ENCODE data around the gene WDR6. TPM values are rescaled to one million over a fixed set of nuclear protein-coding genes. Genes with fewer than 3 reads are reported as not detected.

The WDR6 gene
- polyA plus RNA-seq, 1 experiment: 164 TPM

DNA sequence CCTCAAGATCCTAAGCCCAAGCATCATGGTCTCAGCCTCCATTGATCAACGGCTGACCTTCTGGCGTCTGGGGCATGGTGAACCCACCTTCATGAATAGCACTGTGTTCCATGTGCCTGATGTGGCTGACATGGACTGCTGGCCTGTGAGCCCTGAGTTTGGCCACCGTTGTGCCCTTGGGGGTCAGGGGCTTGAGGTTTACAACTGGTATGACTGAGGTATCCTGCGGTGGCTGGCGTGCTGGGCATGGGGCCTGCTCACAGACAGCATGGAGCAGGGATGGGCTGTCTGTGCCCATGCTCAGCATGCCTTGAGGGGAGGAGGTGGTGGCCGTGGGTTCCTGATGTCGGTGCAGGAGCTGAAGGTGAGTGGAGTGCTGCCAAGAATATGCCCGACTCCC is 7.9 kb downstream of the WDR6 start:
- Histone ChIP-seq H3K4me3 (ENCODE audit: low read depth, low read length) (no peak overlapping the region), H3K27me3 (ENCODE audit: control insufficient read depth, insufficient read depth, low read length) (no peaks in the 10 kb centered on the region), H3K36me3 (ENCODE audit: control insufficient read depth, insufficient read depth, low read length) (peaks cover 40% of the 10 kb centered on the region)
- DNase-seq (ENCODE audit: low read depth): no peak
- POLR2A ChIA-PET: no interaction called here
- CTCF ChIA-PET: interaction anchor here (0.7 to 1.5 kb wide), 2 partner anchors 27 to 82 kb away, joined by 3 to 7 read pairs; no protein-coding TSS in a partner anchor
- TF ChIP-seq, protein P1, sequence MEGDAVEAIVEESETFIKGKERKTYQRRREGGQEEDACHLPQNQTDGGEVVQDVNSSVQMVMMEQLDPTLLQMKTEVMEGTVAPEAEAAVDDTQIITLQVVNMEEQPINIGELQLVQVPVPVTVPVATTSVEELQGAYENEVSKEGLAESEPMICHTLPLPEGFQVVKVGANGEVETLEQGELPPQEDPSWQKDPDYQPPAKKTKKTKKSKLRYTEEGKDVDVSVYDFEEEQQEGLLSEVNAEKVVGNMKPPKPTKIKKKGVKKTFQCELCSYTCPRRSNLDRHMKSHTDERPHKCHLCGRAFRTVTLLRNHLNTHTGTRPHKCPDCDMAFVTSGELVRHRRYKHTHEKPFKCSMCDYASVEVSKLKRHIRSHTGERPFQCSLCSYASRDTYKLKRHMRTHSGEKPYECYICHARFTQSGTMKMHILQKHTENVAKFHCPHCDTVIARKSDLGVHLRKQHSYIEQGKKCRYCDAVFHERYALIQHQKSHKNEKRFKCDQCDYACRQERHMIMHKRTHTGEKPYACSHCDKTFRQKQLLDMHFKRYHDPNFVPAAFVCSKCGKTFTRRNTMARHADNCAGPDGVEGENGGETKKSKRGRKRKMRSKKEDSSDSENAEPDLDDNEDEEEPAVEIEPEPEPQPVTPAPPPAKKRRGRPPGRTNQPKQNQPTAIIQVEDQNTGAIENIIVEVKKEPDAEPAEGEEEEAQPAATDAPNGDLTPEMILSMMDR (IDR thresholded peaks at IDR 0.05; ENCODE audit: insufficient read depth, low read depth, low read length): no peak

DNA sequence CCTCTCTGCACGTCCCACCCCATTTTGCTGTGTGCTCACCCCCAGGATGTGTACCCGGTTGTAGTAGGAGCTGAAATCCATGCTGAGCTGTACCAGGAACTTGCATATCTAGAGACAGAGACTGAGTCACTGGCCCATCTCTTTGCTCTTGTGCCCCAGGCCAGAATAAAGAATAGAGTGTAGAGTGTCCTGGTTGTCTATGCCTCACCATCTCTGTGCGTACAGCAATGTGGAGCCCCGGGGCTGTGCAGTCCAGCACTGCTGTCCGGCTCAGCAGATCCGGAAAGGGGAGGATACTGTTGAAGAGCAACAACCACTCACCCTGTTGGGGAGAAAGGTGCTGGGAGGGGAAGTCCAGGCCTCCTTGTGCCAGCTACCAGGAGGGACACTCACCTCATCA is 8.6 kb downstream of the WDR6 start:
- Histone ChIP-seq H3K4me3 (ENCODE audit: low read depth, low read length) (no peak overlapping the region), H3K27me3 (ENCODE audit: control insufficient read depth, insufficient read depth, low read length) (no peaks in the 10 kb centered on the region), H3K36me3 (ENCODE audit: control insufficient read depth, insufficient read depth, low read length) (peaks cover 37% of the 10 kb centered on the region)
- ChIA-PET CTCF (interaction anchor here (0.7 kb wide), 1 partner anchor 83 kb away, joined by 3 read pairs; no protein-coding TSS in a partner anchor), POLR2A (no interaction called here)
- DNase-seq (ENCODE audit: low read depth): no peak
- TF ChIP-seq, protein P1 (IDR thresholded peaks at IDR 0.05; ENCODE audit: insufficient read depth, low read depth, low read length): no peak

DNA sequence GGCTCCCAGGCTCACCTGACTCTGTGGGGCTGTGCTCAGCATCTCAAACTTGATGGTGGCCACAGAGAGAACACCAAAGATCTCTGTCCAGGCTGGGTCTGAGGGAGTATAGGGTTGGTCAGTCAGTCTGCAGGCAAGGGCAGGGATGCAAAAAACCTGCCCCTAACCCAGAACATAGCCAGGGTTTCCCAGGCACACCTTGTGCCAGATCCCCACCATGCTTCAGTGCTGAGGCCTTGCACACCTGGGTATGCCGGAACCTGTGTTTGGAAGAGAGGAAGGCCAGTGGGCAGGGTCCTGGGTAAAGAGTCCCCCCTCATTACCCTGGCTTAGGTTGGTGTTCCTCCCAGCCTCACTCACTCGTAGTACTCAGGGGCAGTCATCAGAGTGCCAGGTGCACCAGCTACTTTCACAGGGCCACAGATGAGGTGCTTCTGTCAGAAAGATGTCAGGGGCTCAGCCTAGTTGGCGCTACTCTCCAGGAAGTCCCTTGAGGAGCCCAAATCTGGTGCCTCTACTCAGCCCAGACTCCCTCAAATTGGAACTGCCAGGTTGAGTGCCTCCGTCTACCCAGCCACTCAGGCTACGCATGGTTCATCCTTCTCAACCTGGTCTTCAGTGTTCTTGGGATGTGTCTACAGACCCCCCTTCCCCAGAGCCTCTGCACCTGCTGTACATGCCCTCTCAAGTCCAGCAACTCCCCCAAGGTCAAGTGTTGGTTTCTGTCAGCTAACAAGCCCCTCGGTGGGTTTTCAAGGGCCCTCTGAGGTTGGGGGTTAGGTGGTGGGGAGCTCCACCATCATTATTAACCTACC is 9.4 kb downstream of the WDR6 start:
- Histone ChIP-seq H3K36me3 (ENCODE audit: control insufficient read depth, insufficient read depth, low read length) (peaks cover 36% of the 10 kb centered on the region), H3K4me3 (ENCODE audit: low read depth, low read length) (no peak overlapping the region)

DNA sequence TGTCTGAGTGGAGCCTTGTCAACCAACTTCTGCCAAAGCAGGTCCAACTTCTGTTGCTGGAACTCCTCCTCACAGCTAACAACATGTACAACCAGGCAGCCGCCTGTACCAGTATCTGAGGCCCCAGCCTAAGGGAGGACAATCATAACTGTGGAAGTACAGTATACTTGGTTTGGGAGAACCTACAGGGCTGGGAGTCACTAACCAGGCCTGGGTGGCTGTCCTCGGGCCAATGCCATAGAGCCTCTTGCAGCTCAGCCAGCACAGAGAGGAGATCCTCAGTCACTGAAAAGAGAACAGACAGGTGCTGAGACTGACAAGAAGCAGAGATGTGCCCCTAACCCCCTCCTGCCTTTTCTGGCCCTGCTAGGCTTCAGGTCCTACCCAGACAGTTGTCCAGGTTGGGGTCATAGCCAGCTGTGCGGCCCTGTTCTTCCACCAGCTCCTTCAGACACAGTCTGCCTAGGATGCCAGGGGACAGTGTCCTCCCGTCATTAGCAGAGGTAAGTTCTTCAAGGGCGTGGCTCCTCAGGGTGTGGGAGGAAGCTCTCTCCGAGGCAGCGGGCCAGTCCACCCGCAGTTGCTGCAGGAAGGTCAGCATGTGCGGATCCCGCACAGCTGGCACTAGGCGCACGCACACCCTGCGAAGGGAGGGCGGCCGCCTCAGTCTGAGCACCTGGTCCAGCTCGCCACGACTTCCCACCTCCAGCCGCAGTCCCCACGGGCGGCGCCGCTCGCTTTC is 10.2 kb downstream of the WDR6 start:
- peaks cover 30% of the 10 kb centered on the region for H3K36me3 ChIP-seq (ENCODE audit: control insufficient read depth, insufficient read depth, low read length)
- ChIA-PET CTCF (interaction anchor here (2.2 to 6.6 kb wide), 2 partner anchors 9 to 28 kb away, joined by 13 to 60 read pairs; partner anchors contain the start of genes P4HTM and WDR6), POLR2A (interaction anchor here (1.4 kb wide), 1 partner anchor 9 kb away, joined by 3 read pairs; no protein-coding TSS in a partner anchor)

More for the DNA sequence above, 9.4 kb downstream of the WDR6 start:
- ChIA-PET CTCF (interaction anchor here (2.2 to 6.6 kb wide), 2 partner anchors 8 to 27 kb away, joined by 13 to 60 read pairs; partner anchors contain the start of genes P4HTM and WDR6), POLR2A (no interaction called here)
- DNase-seq (ENCODE audit: low read depth): no peak
- TF ChIP-seq, protein P1 (IDR thresholded peaks at IDR 0.05; ENCODE audit: insufficient read depth, low read depth, low read length): no peak
- no peaks in the 10 kb centered on the region for H3K27me3 ChIP-seq (ENCODE audit: control insufficient read depth, insufficient read depth, low read length)

More for the DNA sequence above, 10.2 kb downstream of the WDR6 start:
- Histone ChIP-seq H3K27me3 (ENCODE audit: control insufficient read depth, insufficient read depth, low read length) (no peaks in the 10 kb centered on the region), H3K4me3 (ENCODE audit: low read depth, low read length) (peak overlapping the region; percentile 70)
- no peak for DNase-seq (ENCODE audit: low read depth)
- TF ChIP-seq, protein P1 (IDR thresholded peaks at IDR 0.05; ENCODE audit: insufficient read depth, low read depth, low read length): no peak
